Panc1 (cell line): ENCODE measurements around the gene PCDHGA5.

ENCODE experiments used
- CTCF ChIP-seq: fragments of 450-650 bp; IDR thresholded peaks from 2 replicates; pipeline ENCODE4 v1.5.1; 2017; ENCODE audit warnings: mild to moderate bottlenecking
- POLR2AphosphoS5 ChIP-seq: IDR thresholded peaks from 2 replicates; pipeline ENCODE4 v1.6.1; 2012; ENCODE audit warnings: mild to moderate bottlenecking, low read depth, low read length, moderate library complexity
- REST ChIP-seq, 2 experiments: IDR thresholded peaks; 2 replicates each; pipeline ENCODE4 v1.6.1; 2011 to 2012; ENCODE audit warnings: low read depth in 2 of 2, control low read depth in 1 of 2, low read length in 1 of 2, mild to moderate bottlenecking in 1 of 2, moderate library complexity in 1 of 2; ENCODE audit not compliant: insufficient read depth in 1 of 2
- SIN3A ChIP-seq: IDR thresholded peaks from 2 replicates; pipeline ENCODE4 v1.6.1; 2012; ENCODE audit warnings: low read depth, mild to moderate bottlenecking, low read length, moderate library complexity, borderline replicate concordance; ENCODE audit not compliant: insufficient read depth
- TCF7L2 ChIP-seq: IDR thresholded peaks from 2 replicates; pipeline ENCODE4 v1.6.1; 2011; ENCODE audit warnings: mild to moderate bottlenecking, low read depth, low read length, inconsistent platforms

GRCh38 chr5:141360685-141361084 lies 3.3 kb upstream of the PCDHGA5 start:
- TF ChIP-seq CTCF (no peak), SIN3A (no peak), REST (IDR thresholded peaks at IDR 0.05; ENCODE audit: insufficient read depth in 1 of 2, low read depth in 2 of 2, low read length in 1 of 2) (no peak), TCF7L2 (no peak), POLR2AphosphoS5 (no peak)
